HCT116 (cell line): ENCODE results near the gene FBXO17.

Experiments
- CEBPB ChIP-seq: IDR thresholded peaks from 2 replicates; pipeline ENCODE4 v1.6.1; 2012; ENCODE audit warnings: low read depth
- EGR1 ChIP-seq: IDR thresholded peaks from 2 replicates; pipeline ENCODE4 v1.6.1; 2012; ENCODE audit warnings: low read depth
- EZH2 ChIP-seq: fragments of 200-600 bp; sonication (generic); IDR thresholded peaks from 2 replicates; pipeline ENCODE4 v1.6.1; 2017; ENCODE audit warnings: antibody characterized with exemption, mixed run types
- EZH2phosphoT487 ChIP-seq: fragments of 200-600 bp; IDR thresholded peaks from 2 replicates; pipeline ENCODE4 v1.6.1; 2018; ENCODE audit warnings: antibody characterized with exemption, borderline replicate concordance
- JUND ChIP-seq: IDR thresholded peaks from 2 replicates; pipeline ENCODE4 v1.6.1; 2012
- RAD21 ChIP-seq: IDR thresholded peaks from 2 replicates; pipeline ENCODE4 v1.6.1; 2012; ENCODE audit warnings: low read depth, mild to moderate bottlenecking
- REST ChIP-seq: IDR thresholded peaks from 2 replicates; pipeline ENCODE4 v1.6.1; 2012; ENCODE audit warnings: low read depth
- SP1 ChIP-seq: IDR thresholded peaks from 2 replicates; pipeline ENCODE4 v1.6.1; 2012; ENCODE audit warnings: low read depth
- SRF ChIP-seq: IDR thresholded peaks from 2 replicates; pipeline ENCODE4 v1.6.1; 2012; ENCODE audit warnings: low read depth
- ZBTB33 ChIP-seq: IDR thresholded peaks from 2 replicates; pipeline ENCODE4 v1.6.1; 2011; ENCODE audit warnings: mild to moderate bottlenecking, low read length, moderate library complexity; ENCODE audit not compliant: insufficient replicate concordance; ENCODE audit errors: extremely low read depth
- ZNF274 ChIP-seq: fragments of 200-500 bp; sonication (Bioruptor generic); IDR thresholded peaks from 2 replicates; pipeline ENCODE4 v1.6.1; 2014; ENCODE audit warnings: mild to moderate bottlenecking, low read depth, low read length, inconsistent platforms
- TF ChIP-seq, protein P1 (sequence below), 3 experiments: fragments of 200-600 bp in 1 of 3; sonication (generic) in 1 of 3; IDR thresholded peaks in 2 of 3; conservative IDR thresholded peaks in 1 of 3; 2 replicates each; pipeline ENCODE4 v1.5.1; 2012 to 2017; ENCODE audit warnings: low read depth in 2 of 3, low read length in 2 of 3, antibody characterized with exemption in 1 of 3, borderline replicate concordance in 1 of 3, control low read depth in 1 of 3, mild to moderate bottlenecking in 1 of 3, mixed read lengths in 1 of 3, mixed run types in 1 of 3, moderate library complexity in 1 of 3; ENCODE audit not compliant: insufficient read depth in 1 of 3
- TF ChIP-seq, protein P2 (sequence below): IDR thresholded peaks from 2 replicates; pipeline ENCODE4 v1.6.1; 2012

DNA sequence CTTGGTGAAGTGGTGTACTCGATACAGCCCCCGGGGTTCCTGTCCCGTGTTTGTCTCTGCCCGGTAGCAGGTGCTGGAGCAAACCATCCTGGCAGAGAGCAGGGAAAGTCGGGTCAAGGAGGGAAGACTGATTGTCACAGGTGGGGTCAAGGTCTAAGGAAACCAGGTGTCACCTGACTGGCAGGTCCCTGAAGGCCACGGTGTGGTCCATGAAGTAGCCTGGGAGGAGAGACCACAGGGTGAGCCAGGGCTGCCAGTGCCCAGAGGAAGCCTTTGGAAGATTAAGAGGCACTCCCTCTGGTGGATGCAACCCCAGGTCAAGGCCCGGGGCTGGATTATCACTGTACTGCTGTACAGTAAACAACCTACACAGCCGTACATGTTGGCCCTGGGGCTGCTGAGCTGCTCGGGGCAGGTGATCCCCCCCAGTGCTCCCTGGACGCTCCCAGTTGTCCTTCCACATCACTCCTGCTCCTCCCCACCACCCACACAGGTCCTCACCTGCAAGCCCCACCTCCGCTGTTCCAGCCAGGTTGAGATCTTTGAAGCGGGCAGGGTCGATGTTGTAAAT, 57.5 kb downstream of the FBXO17 start:
- TF ChIP-seq CEBPB = no peak
- no peak for TF ChIP-seq JUND
- TF ChIP-seq ZNF274 = no peak
- no peak for TF ChIP-seq SP1
- TF ChIP-seq EZH2phosphoT487 = no peak
- TF ChIP-seq, protein P1, sequence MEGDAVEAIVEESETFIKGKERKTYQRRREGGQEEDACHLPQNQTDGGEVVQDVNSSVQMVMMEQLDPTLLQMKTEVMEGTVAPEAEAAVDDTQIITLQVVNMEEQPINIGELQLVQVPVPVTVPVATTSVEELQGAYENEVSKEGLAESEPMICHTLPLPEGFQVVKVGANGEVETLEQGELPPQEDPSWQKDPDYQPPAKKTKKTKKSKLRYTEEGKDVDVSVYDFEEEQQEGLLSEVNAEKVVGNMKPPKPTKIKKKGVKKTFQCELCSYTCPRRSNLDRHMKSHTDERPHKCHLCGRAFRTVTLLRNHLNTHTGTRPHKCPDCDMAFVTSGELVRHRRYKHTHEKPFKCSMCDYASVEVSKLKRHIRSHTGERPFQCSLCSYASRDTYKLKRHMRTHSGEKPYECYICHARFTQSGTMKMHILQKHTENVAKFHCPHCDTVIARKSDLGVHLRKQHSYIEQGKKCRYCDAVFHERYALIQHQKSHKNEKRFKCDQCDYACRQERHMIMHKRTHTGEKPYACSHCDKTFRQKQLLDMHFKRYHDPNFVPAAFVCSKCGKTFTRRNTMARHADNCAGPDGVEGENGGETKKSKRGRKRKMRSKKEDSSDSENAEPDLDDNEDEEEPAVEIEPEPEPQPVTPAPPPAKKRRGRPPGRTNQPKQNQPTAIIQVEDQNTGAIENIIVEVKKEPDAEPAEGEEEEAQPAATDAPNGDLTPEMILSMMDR (IDR thresholded peaks at IDR 0.05 in 2 of 3, conservative IDR thresholded peaks at IDR 0.05 in 1 of 3; ENCODE audit: borderline replicate concordance in 1 of 3, insufficient read depth in 1 of 3, low read depth in 2 of 3, low read length in 2 of 3) = no peak
- no peak for TF ChIP-seq EZH2
- TF ChIP-seq EGR1 = no peak
- TF ChIP-seq REST = no peak
- TF ChIP-seq RAD21 = peak; percentile 33; the same call in 1 of the 2 replicates
- no peak for TF ChIP-seq SRF
- TF ChIP-seq ZBTB33 = no peak
- TF ChIP-seq, protein P2, sequence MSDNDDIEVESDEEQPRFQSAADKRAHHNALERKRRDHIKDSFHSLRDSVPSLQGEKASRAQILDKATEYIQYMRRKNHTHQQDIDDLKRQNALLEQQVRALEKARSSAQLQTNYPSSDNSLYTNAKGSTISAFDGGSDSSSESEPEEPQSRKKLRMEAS = no peak
